Mesothelial cell of epicardium (in vitro differentiated cells): ENCODE measurements around the gene FBXW5. TPM values are rescaled to one million over a fixed set of nuclear protein-coding genes. Genes with fewer than 3 reads are reported as not detected.

ENCODE experiments used
- DNase-seq, 2 experiments: peaks; one replicate each; pipeline ENCODE4 v3.0.0; 2021; ENCODE audit warnings: low spot score in 2 of 2; ENCODE audit not compliant: unreplicated experiment in 2 of 2
- H3K27ac Mint-ChIP-seq: 2 replicates; pipeline ENCODE4 v1.8.0; 2021; ENCODE audit warnings: mixed read lengths
- H3K27me3 Mint-ChIP-seq: 2 replicates; pipeline ENCODE4 v1.8.0; 2021; ENCODE audit warnings: low read depth, mixed read lengths
- H3K36me3 Mint-ChIP-seq: 2 replicates; pipeline ENCODE4 v1.8.0; 2021; ENCODE audit warnings: mixed read lengths
- H3K4me1 Mint-ChIP-seq: 2 replicates; pipeline ENCODE4 v1.8.0; 2021; ENCODE audit warnings: mixed read lengths
- H3K4me3 Mint-ChIP-seq: 2 replicates; pipeline ENCODE4 v1.8.0; 2021; ENCODE audit warnings: mild to moderate bottlenecking, moderate library complexity, mixed read lengths
- H3K9me3 Mint-ChIP-seq: 2 replicates; pipeline ENCODE4 v1.8.0; 2021; ENCODE audit warnings: mixed read lengths
- total RNA-seq: library from RNA; stranded (reverse); gene quantifications from 3 replicates; pipeline ENCODE4 v1.2.1, GENCODE V29; 2021
- TF ChIP-seq, protein P1 (sequence below): fragments of 200-600 bp; sonication (generic); IDR thresholded peaks from one replicate; pipeline ENCODE4 v1.5.0; 2021; ENCODE audit warnings: antibody characterized with exemption; ENCODE audit not compliant: unreplicated experiment

FBXW5 gene
- total RNA-seq, 1 donor from 2014 or later = 58.9 TPM

DNA sequence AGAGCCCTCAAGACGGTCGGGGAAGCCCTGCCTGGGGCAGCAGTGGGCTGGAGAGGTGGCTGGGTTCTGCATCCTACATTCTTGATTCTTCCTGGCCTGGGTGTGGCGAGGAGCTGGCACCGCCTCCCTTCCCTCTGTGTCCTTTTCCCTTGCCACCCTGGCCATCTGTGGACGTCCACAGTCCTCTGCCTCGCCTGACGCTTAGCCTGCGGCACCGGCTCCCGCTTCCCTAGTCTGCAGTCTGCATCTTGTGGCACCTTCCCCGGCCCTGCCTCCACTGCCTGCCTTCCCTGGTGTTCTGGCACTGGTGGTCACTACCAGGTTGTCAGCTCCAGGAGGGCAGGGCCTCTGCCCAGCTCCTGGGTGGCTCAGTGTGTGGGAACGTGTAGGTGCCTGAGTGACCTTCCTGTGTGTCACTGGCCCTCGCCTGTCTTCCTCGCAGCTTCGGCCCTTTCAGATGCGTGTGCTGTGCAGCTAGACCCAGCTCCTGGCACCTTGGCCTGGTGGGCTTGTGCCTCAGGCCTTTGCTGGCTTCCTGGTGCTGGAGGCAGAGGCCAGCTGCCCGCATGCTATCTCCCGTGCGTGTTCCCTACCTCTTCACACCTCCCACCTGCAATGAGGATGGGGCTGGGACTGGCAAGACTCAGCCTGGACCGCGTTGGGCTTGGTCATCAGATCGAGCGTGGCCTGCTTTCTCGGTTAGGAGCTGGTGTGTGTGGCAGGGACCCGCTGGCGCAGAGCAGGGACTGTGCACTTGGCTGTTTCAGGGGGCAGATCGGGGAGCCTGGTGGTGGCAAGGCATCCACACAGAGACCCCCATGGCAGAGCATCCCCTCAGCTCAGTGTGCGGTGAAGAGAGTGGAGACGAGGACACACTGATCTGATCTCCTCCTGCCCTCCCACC lies 37.3 kb downstream of the FBXW5 start:
- H3K27ac Mint-ChIP-seq = no peak overlapping the region
- H3K9me3 Mint-ChIP-seq = no peaks in the 10 kb centered on the region
- DNase-seq = no peak
- H3K27me3 Mint-ChIP-seq = no peaks in the 10 kb centered on the region
- TF ChIP-seq, protein P1, sequence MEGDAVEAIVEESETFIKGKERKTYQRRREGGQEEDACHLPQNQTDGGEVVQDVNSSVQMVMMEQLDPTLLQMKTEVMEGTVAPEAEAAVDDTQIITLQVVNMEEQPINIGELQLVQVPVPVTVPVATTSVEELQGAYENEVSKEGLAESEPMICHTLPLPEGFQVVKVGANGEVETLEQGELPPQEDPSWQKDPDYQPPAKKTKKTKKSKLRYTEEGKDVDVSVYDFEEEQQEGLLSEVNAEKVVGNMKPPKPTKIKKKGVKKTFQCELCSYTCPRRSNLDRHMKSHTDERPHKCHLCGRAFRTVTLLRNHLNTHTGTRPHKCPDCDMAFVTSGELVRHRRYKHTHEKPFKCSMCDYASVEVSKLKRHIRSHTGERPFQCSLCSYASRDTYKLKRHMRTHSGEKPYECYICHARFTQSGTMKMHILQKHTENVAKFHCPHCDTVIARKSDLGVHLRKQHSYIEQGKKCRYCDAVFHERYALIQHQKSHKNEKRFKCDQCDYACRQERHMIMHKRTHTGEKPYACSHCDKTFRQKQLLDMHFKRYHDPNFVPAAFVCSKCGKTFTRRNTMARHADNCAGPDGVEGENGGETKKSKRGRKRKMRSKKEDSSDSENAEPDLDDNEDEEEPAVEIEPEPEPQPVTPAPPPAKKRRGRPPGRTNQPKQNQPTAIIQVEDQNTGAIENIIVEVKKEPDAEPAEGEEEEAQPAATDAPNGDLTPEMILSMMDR = no peak
- H3K4me3 Mint-ChIP-seq = no peak overlapping the region
- H3K36me3 Mint-ChIP-seq = peaks cover 16% of the 10 kb centered on the region
- no peaks in the 10 kb centered on the region for H3K4me1 Mint-ChIP-seq

DNA sequence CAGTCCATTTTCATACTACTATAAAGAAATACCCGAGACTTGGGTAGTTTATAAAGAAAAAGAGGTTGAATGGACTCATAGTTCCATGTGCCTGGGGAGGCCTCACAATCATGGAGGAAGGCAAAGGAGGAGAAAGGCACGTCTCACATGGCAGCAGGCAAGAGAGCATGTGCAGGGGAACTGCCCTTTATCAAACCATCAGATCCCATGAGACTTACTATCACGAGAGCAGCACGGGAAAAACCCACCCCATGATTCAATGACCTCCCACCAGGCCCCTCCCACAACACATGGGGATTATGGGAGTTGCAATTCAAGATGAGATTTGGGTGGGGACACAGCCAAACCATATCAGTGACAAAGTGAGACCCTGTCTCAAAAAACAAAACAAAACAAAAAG lies 38.3 kb downstream of the FBXW5 start:
- H3K36me3 Mint-ChIP-seq = peaks cover 18% of the 10 kb centered on the region
- no peaks in the 10 kb centered on the region for H3K27me3 Mint-ChIP-seq
- no peaks in the 10 kb centered on the region for H3K4me1 Mint-ChIP-seq
- no peaks in the 10 kb centered on the region for H3K9me3 Mint-ChIP-seq
- H3K4me3 Mint-ChIP-seq = no peak overlapping the region
- TF ChIP-seq, protein P1 = no peak
- H3K27ac Mint-ChIP-seq = no peak overlapping the region
- DNase-seq = no peak

DNA sequence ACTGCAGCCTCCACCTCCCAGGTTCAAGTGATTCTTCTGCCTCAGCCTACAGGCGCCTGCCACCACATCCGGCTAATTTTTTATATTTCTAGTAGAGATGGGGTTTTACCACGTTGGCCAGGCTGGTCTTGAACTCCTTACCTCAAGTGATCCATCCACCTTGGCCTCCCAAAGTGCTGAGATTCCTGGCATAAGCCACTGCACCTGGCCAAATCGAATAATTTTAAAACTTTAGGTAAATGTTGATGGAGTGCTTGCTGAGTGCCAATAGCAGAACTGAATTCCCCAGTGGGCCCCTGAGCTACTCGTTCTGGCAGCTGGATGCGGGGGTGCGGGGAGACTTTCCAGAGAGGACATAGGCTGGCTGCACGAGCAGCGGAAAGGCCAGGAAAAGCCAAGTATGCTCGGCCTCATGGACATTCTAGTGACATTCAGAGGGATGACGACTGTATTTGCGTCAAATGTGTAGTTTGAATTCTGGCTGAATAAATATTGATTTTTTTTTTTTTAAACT lies 41.4 kb downstream of the FBXW5 start:
- H3K36me3 Mint-ChIP-seq = peaks cover 20% of the 10 kb centered on the region
- TF ChIP-seq, protein P1 = no peak
- no peak overlapping the region for H3K27ac Mint-ChIP-seq

DNA sequence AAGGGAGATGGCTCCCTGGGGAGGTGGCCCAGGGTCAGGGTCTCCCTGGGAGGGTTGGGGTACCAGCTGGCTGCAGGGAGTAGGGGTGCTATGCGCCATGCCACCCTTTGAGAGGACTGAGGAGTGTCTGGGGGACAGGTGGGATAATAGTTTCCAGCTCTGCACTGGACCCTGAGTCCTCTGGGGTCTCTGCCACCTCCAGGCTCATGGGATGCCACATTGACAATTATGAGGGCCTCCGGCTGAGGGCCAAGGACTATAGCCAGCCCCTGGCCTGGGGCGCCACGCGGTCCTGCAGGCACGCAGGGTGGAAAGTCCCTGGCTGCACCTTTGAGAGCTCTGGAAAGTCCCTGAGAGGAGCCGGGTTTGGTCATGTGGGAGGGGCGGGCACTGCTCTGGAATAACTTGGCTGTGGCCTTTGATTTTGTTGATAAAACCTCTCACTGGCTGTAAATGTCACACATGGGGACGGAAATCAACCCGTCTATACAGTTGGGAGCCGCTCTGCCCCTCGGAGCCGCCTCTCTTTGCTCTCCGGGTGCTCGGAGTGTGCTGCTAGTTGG lies 42.2 kb downstream of the FBXW5 start:
- no peaks in the 10 kb centered on the region for H3K4me1 Mint-ChIP-seq
- TF ChIP-seq, protein P1 = no peak
- no peaks in the 10 kb centered on the region for H3K27me3 Mint-ChIP-seq
- H3K36me3 Mint-ChIP-seq = peaks cover 18% of the 10 kb centered on the region
- DNase-seq = no peak
- H3K9me3 Mint-ChIP-seq = no peaks in the 10 kb centered on the region
- peak overlapping the region; percentile 53 for H3K27ac Mint-ChIP-seq
- no peak overlapping the region for H3K4me3 Mint-ChIP-seq

More for the DNA sequence above, 41.4 kb downstream of the FBXW5 start:
- Mint-ChIP-seq H3K27me3 (no peaks in the 10 kb centered on the region), H3K9me3 (no peaks in the 10 kb centered on the region), H3K4me1 (no peaks in the 10 kb centered on the region), H3K4me3 (no peak overlapping the region)
- DNase-seq = no peak

DNA sequence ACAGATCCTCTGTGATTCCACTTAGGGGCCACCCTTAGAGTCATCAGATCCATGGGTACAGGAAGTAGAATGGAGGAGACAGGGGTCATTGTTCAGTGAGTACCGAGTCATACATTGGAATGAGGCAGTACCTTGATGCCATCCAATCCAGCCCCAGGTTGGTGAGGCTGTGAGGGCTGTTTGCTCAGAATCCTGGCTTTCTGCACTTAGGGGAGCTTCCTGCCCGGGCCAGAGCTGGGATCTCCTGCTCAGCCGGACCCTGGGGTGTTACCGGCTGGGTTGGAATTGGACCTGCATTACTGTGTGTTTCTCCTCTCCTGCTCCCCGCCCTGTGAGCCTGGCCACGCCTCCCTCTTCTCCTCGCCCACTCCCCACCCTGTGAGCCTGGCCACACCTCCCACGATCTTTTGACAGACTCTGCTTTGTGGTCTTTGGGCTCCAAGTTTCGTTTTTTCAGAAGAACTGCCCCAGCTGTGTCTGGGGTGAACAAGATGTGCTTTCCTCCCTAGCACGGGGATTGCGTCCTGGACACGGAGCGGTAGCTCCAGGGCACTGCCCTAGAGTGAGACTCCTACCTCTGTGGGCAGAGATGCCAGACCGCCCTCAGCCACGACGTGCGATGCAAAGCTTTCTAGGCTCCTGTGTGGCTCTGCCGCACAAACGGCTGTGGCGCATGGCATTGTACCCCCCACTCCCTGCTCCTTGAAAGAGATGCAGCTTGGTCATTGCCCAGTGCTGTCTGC lies 42.9 kb downstream of the FBXW5 start:
- no peak overlapping the region for H3K4me3 Mint-ChIP-seq
- H3K36me3 Mint-ChIP-seq = peaks cover 16% of the 10 kb centered on the region
- TF ChIP-seq, protein P1 = no peak
- no peak for DNase-seq
- H3K27ac Mint-ChIP-seq = no peak overlapping the region
- H3K4me1 Mint-ChIP-seq = no peaks in the 10 kb centered on the region
- no peaks in the 10 kb centered on the region for H3K9me3 Mint-ChIP-seq
- no peaks in the 10 kb centered on the region for H3K27me3 Mint-ChIP-seq
